Measurements from ENCODE around the gene ASXL1.
A peak's percentile ranks its signal among the peaks of the same experiment; 100 is the strongest.
"Not testable (repeated sequence)": the region's sequence is repeated elsewhere in the genome, so short reads cannot be mapped to it uniquely, and the experiment has no call there.

The ASXL1 gene

GRCh38 chr20:32350421-32350820, 7.7 kb upstream of the ASXL1 start:
- no peak overlapping the region for H3K4me3 ChIP-seq (ENCODE audit: low read depth, low read length)
- no peak for TF ChIP-seq CTCF (IDR thresholded peaks at IDR 0.05; ENCODE audit: borderline replicate concordance, insufficient read depth, low read depth, low read length)

DNA sequence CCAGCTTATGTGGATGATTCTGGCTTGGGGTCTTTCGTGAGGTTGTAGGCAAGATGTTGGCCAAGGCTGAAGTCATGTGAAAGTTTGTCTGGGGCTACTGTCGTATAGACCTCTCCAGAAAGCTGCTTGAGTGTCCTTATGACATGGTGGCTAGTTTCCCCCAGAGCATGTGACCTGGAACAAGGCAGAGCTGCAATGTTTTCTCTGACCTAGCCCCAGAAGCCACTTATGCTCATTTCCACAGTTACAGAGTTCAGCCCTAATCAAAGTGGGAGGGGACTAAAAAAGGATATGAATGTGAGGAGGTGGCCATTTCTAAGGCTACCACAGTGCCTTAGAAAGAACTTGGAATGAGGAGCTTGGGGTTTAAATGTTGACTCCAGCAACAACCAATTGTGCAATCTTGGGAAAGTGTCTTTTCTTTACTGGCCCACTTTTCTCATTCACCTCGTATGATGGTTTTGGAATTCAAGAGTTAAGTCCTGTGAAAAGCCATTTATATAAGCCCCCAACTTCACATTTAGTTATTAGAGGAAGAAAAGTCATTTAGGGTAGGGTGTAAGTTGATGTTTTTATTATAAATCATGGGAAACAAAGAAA, 5.9 kb upstream of the ASXL1 start:
- H3K4me3 ChIP-seq (ENCODE audit: low read depth, low read length): no peak overlapping the region
- TF ChIP-seq CTCF (IDR thresholded peaks at IDR 0.05; ENCODE audit: borderline replicate concordance, insufficient read depth, low read depth, low read length): no peak

DNA sequence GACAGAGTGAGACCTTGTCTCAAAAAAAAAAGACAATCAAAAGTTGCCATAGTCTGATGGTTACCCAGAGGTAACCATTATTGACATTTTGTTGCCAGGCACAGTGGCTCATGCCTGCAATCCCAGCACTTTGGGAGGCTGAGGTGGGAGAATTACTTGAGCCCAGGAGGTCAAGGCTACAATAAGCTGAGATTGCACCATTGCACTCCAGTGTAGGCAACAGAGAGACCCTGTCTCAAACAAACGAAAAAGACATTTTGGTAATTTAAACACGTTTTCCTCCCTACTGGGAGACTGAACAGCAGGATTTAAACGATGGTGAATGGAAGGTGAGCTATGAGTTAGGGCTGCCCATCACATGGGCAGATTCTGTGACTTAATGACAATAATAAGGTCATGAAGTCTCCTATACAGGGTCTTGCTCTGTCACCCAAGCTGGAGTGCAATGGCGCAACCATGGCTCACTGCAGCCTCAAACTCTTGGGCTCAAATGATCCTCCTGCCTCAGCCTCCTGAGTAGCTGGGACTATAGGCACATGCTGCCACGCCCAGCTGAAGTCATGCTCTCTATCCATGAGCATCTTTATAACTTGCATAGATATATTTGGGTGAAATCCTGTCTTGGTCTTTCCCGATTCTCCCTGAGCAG, 4.2 kb upstream of the ASXL1 start:
- no peak overlapping the region for H3K4me3 ChIP-seq (ENCODE audit: low read depth, low read length)
- TF ChIP-seq CTCF (IDR thresholded peaks at IDR 0.05; ENCODE audit: borderline replicate concordance, insufficient read depth, low read depth, low read length): no peak

DNA sequence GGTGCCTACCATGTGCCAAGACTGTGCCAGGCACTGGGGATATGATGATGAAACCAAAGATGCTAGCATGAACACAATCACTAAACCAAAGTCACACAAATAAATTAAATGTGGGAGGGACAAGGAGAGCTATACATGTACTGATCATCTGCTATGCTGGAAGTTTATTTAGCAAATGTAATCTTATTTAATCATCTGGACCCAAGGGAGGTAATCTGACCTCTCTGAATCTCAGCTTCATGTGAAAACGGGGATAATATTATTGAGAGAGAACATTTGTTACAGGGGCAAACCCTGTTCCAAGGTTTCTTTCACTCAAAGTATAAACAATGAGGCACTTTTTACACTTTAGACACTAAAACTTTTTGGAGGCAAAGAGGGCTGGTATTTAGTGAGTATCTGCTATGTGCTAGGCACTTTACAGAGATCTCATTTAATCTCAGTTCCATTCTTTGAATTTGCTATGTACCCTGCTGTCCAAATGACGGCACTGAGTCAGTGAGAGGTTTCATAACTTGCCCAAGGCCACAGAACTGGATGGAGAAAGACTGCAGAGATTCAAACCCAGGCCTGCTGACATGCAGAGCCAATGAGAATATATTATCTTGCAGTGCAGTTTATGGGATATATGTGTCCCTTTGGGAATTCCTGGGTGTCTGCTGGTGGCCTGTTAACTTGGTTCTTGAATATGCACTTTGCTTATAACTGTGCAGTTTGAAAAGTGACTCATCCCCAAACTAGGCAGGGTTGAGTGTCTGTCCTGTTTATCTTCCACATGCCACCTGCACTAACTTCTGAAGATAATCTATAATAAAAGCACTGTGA, 3.3 kb upstream of the ASXL1 start:
- H3K4me3 ChIP-seq (ENCODE audit: low read depth, low read length): no peak overlapping the region
- no peak for TF ChIP-seq CTCF (IDR thresholded peaks at IDR 0.05; ENCODE audit: borderline replicate concordance, insufficient read depth, low read depth, low read length)

DNA sequence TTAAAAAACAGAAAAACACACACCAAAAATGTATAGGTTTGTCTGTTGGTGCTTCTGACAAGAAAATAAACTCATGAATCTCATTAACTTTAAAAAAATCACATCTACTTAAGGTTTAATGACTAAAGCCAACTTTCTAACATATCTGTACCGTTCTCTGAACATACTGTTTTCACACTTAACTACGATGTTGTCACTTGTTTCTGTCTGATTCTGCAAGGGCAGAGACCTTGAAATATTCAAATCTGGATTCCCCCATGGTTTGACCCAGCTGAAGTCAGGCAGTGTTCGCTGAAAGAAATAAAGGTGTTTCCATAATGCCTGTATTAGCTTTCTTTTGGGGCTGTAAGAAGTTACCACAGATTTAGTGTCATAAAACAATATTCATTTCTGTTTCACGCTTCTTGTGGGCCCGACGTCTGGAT, 2.7 kb upstream of the ASXL1 start:
- no peak overlapping the region for H3K4me3 ChIP-seq (ENCODE audit: low read depth, low read length)
- TF ChIP-seq CTCF (IDR thresholded peaks at IDR 0.05; ENCODE audit: borderline replicate concordance, insufficient read depth, low read depth, low read length): no peak

DNA sequence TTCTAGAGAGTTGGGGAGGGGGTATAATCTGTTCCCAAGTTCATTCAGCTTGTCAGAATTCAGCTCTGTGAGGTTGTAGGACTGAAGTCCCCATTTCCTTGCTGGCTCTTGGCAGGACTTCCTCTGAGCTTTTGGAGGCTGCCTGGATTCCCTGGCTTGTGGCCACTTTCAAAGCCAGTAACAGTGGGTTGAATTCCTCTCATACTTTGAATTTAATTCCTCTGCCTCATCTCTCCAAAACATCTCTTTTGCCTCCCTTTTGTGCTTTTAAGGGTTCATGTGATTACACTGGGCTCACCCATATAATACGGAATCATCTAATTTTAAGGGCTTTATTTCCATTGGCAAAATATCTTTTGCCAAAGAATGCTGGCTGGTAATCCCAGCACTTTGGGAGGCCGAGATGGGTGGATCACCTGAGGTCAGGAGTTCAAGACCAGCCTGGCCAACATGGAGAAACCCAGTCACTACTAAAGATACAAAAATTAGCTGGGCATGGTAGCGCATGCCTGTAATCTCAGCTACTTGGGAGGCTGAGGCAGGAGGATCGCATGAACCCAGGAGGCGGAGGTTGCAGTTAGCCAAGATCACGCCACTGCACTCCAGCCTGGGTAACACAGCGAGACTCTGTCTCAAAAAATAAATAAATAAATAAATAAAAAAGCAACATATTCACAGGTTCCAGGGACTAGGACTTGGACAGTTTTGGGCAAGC, 2.1 kb upstream of the ASXL1 start:
- H3K4me3 ChIP-seq (ENCODE audit: low read depth, low read length): not testable (repeated sequence)

- H3K4me3 ChIP-seq (ENCODE audit: low read depth, low read length): peak overlapping the region; percentile 75
- no peak for TF ChIP-seq CTCF (IDR thresholded peaks at IDR 0.05; ENCODE audit: borderline replicate concordance, insufficient read depth, low read depth, low read length)
Measured at GRCh38 chr20:32356622-32357374, 1.3 kb upstream of the ASXL1 start.

Data from GM12875 (cell line).